Brain microvascular endothelial cell (primary cell): ENCODE measurements around the gene ESRRA.

Source experiments
- DNase-seq: peaks from one replicate; pipeline ENCODE4 v3.0.0-alpha.2; 2020
- H3K27ac ChIP-seq: fragments of 250-450 bp; sonication (Bioruptor Pico); 2 replicates; pipeline ENCODE4 v1.5.1; 2020; ENCODE audit warnings: mild to moderate bottlenecking, moderate library complexity
- H3K27me3 ChIP-seq: fragments of 250-450 bp; sonication (Bioruptor Pico); replicated peaks from 2 replicates; pipeline ENCODE4 v1.5.1; 2020; ENCODE audit warnings: mild to moderate bottlenecking
- H3K36me3 ChIP-seq: fragments of 250-450 bp; sonication (Bioruptor Pico); replicated peaks from 2 replicates; pipeline ENCODE4 v1.5.1; 2020; ENCODE audit warnings: mild to moderate bottlenecking
- H3K4me3 ChIP-seq: 2 replicates; pipeline ENCODE4 v1.5.1; 2011; ENCODE audit warnings: low read depth, mild to moderate bottlenecking, control low read depth, low read length, moderate library complexity
- CTCF ChIP-seq: IDR thresholded peaks from 2 replicates; pipeline ENCODE4 v1.5.1; 2011; ENCODE audit warnings: low read depth, mild to moderate bottlenecking, moderate library complexity, low read length, control low read depth, inconsistent platforms; ENCODE audit errors: missing control alignments
- in situ Hi-C: cut with HindIII; loops from 2 replicates; pipeline ENCODE4 v1.10.0; 2017; ENCODE audit warnings: low sequenced_read_pairs, low pct_ligation_motif_present

Gene ESRRA

DNA sequence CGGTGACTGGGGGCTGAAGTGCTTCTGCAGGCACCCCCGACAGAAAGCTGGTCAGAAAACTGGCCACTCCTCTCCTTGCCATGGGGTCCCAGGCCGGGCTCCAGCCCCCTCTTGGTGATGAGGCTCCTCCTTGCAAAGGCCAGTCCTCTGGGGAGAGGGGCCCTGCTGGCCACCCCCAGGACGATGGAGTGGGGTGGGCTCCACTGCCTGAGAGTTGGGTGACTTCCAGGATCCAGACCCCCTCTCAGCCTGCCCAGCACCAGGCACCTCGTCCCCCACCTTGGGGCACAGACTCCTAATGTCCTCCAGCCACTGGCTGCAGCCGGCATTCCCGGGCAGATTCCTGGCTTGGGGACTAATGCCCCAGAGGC, 53.2 kb downstream of the ESRRA start:
- peak overlapping the region; percentile 20 for H3K27ac ChIP-seq
- in situ Hi-C loops, result no loop called here
- DNase-seq, result no peak
- peak overlapping the region; percentile 48 for H3K4me3 ChIP-seq
- H3K27me3 ChIP-seq, result no peaks in the 10 kb centered on the region
- no peak for TF ChIP-seq CTCF
- H3K36me3 ChIP-seq, result peaks cover 12% of the 10 kb centered on the region

DNA sequence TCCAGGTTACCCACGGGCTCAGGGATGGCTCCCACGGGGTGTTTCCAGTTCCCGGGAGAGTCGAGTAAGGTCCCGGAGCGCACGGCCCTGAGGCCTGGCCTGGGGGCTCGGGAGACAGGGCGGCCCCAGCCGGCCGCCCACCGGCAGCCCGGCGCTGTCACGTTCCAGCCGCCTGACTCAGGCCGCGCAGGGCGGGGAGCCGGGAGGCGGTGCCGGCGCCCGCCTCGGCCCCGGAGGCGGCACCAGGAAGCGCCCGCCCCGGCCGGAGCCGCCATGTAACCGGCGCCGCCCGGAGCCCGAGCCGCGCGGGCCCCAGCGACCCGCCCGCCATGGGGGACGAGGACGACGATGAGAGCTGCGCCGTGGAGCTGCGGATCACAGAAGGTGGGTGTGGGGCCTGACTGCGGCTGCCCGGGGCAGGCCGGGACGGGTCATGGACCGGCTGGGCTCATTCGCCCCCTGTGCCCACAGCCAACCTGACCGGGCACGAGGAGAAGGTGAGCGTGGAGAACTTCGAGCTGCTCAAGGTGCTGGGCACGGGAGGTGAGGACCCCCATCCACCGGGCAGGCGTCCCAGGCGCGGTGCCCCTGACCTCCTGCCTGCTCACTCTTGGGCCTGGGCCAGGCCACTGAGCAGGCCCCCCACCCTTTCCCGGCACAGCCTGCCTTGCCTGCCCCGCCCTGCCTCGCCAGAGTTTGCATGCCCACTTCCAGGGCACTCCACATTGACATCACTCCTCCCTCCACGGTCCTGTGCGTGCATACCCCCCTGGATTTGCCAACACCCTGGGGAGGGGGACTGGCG, 53.8 kb downstream of the ESRRA start, which contains the start of gene RPS6KA4:
RPS6KA4 (plus strand) TSS at position 256 of the 805 bp plus-strand sequence; CDS start at position 330, 74 bp downstream.
- H3K27ac ChIP-seq, result peak within 1 kb of the TSS; percentile 30
- H3K27me3 ChIP-seq, result no peaks in the 10 kb centered on the region
- in situ Hi-C loops, result no loop called here
- TF ChIP-seq CTCF, result no peak
- peak; percentile 20 for DNase-seq
- H3K36me3 ChIP-seq, result peaks cover 14% of the 10 kb centered on the region
- peak within 1 kb of the TSS; percentile 88 for H3K4me3 ChIP-seq

DNA sequence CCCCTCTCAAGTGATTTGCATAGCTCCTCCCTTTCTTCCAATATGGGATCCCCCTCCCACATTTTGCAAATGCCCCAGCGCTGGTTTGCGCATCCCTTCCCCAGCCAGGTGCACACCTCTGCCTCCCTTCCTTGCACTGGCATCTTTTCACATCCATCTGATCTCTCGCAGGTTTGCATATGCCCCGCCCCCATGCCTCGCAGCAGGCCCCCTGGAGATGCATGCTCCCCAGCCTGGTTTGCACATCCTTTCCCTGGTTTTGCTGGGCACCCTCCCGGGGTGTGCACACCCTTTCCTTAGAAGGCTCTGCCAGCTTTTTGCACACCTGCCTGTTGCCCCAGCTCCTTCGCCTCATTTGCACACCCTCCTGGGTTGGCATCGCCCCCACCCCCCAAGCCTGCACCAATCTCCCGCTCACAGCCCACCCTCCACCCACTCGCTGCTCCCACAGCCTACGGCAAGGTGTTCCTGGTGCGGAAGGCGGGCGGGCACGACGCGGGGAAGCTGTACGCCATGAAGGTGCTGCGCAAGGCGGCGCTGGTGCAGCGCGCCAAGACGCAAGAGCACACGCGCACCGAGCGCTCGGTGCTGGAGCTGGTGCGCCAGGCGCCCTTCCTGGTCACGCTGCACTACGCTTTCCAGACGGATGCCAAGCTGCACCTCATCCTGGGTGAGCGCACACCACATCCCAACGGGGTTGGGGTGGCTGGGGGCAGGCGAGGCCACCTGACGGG, 54.6 kb downstream of the ESRRA start:
- no peak for DNase-seq
- Histone ChIP-seq H3K27ac (no peak overlapping the region), H3K27me3 (no peaks in the 10 kb centered on the region), H3K4me3 (peak overlapping the region; percentile 88), H3K36me3 (peaks cover 17% of the 10 kb centered on the region)
- TF ChIP-seq CTCF, result no peak
- in situ Hi-C loops, result no loop called here

GRCh38 chr11:64360448-64360921, 55.2 kb downstream of the ESRRA start:
- Histone ChIP-seq H3K36me3 (peaks cover 23% of the 10 kb centered on the region), H3K27me3 (no peaks in the 10 kb centered on the region), H3K27ac (no peak overlapping the region), H3K4me3 (no peak overlapping the region)
- in situ Hi-C loops, result no loop called here
- TF ChIP-seq CTCF, result no peak
- no peak for DNase-seq

DNA sequence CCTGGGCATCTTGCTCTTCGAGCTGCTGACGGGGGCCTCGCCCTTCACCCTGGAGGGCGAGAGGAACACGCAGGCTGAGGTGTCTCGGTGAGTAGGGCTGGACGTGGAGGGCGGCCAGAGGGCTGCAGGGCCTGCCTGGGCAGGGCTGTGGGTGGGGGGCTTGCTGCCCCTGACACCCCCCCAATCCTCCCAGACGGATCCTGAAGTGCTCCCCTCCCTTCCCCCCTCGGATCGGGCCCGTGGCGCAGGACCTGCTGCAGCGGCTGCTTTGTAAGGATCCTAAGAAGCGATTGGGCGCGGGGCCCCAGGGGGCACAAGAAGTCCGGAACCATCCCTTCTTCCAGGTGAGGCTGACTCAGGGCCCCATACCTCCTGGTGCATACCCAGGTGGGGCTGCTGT, 56.3 kb downstream of the ESRRA start:
- no peak for TF ChIP-seq CTCF
- H3K27me3 ChIP-seq, result no peaks in the 10 kb centered on the region
- in situ Hi-C loops, result no loop called here
- no peak overlapping the region for H3K27ac ChIP-seq
- H3K4me3 ChIP-seq, result no peak overlapping the region
- peaks cover 35% of the 10 kb centered on the region for H3K36me3 ChIP-seq
- no peak for DNase-seq
